ENCODE results near the gene MSANTD1.

Gene MSANTD1

DNA sequence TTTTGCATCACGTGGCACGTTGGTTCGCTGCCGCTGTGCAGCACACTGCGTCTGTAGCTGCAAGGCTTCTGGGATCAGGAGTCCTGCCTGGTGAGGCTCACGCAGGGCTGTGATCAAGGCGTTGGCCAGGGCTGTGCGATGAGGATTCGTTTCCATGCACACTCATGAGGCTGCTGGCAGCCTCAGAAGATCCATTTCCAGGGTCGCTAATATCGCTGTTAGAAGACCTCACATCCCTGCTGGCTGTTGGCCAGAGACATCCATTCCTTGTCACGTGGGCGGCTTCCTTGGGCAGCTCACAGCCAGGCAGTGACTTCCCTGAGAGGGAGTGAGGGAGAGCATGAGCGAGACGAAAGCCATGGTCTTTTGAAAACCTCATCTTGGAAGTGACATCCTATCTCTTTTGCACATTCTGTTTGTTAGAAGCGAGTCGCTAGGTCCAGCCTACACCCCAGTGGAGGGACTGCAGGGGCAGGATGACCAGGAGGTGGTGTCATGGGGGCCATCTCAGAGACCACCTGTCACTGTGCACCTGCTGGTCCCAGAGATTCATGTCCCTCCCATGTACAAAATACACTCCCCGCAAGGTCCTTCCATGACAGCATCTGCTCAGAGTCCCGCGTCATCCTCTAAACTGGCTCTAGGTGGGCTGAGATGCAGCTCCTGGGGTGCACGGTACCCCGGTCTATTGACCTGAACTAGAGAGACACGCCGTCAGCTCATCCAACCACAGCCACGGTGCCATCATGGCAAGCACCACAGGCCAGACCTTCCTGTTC is 56.1 kb downstream of the MSANTD1 start:
- no peak overlapping the region for H3K27ac Mint-ChIP-seq
- no peak for DNase-seq (ENCODE audit: low spot score)
- no peaks in the 10 kb centered on the region for H3K9me3 Mint-ChIP-seq
- no peaks in the 10 kb centered on the region for H3K36me3 Mint-ChIP-seq (ENCODE audit: low read depth)
- peaks cover 29% of the 10 kb centered on the region for H3K4me1 Mint-ChIP-seq (ENCODE audit: low read depth)
- peaks cover 13% of the 10 kb centered on the region for H3K27me3 Mint-ChIP-seq (ENCODE audit: low read depth)
- no peak overlapping the region for H3K4me3 Mint-ChIP-seq

DNA sequence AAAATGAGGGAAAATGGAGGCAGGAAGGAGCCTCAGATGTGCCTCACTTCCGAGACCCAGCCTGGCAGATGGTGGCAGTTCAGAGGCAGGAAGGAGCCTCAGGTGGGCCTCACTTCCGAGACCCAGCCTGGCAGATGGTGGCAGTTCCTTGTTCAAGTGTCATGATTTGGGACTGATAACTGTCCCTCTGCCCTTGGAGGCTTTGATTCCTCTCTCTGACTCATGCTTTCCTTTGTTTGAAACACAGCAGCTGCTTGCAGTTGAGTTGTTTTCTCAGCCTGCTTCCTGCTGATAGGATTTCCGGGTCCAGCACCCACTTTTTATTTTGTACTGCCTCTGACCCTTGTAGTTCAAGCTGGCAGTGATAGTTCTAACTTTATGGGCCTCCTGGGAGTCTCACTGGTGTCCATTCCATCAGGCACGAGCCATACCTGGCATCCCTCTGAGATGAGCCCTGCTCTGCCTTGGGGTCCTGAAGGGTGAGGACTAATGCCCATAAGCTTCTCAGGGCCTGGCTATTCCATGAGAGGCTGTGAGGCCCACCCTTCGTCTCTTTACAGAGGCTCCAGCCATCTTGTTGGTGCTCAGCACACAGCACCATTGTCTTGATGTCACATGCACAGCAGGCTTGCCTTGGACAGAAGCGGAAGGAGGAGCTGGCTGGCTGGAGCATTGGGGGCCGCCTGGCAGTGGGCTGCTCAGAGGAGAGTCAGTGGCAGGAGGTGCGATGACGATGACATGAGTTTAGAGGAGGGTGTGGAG is 56.8 kb downstream of the MSANTD1 start:
- Mint-ChIP-seq H3K27me3 (ENCODE audit: low read depth) (peaks cover 13% of the 10 kb centered on the region), H3K4me3 (no peak overlapping the region), H3K9me3 (no peaks in the 10 kb centered on the region), H3K36me3 (ENCODE audit: low read depth) (no peaks in the 10 kb centered on the region), H3K4me1 (ENCODE audit: low read depth) (peaks cover 29% of the 10 kb centered on the region), H3K27ac (no peak overlapping the region)
- DNase-seq (ENCODE audit: low spot score), result no peak
